A673 (cell line): Measurements from ENCODE around the gene CDK4.

Source experiments
- CTCF ChIP-seq: fragments of 300-800, 200-600 bp; sonication (generic); conservative IDR thresholded peaks from 2 replicates; pipeline ENCODE4 v1.5.1; 2017; ENCODE audit warnings: low read depth, mild to moderate bottlenecking, antibody characterized with exemption, low read length, moderate library complexity, mixed read lengths
- EZH2 ChIP-seq: fragments of 200-600 bp; sonication (generic); IDR thresholded peaks from 2 replicates; pipeline ENCODE4 v1.6.1; 2017; ENCODE audit warnings: borderline replicate concordance, low read depth, mild to moderate bottlenecking, mixed read lengths, antibody characterized with exemption, low read length; ENCODE audit not compliant: poor library complexity, severe bottlenecking

- TF ChIP-seq CTCF, result no peak
- no peak for TF ChIP-seq EZH2
Observed at GRCh38 chr12:57776247-57776587, 24.1 kb upstream of the CDK4 start.
